Measurements from ENCODE around the gene ADAMTSL1. TPM values are rescaled to one million over a fixed set of nuclear protein-coding genes. Genes with fewer than 3 reads are reported as not detected.
A peak's percentile ranks its signal among the peaks of the same experiment; 100 is the strongest.

Gene ADAMTSL1
- polyA plus RNA-seq, 1 experiment, result 17.2 TPM

DNA sequence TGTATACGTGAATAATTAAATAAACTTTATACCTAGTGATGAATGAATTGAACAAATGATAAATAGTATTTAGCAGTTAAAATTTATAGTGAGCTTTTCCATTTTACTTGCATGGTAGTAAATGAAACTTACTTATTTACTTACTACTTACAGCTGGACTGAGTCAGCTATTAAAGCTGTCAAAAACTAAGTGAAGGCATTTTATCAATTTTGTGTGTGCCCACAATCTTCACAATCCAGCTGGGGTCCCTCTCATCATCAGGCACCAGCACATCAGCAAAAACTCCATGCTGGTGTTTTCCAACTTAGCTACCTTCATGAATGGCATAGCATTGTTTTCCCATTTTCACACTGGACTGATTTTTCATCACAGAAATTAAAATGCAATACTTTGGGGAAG lies 478.0 kb downstream of the ADAMTSL1 start:
- ChIA-PET CTCF (no interaction called here), POLR2A (no interaction called here)
- TF ChIP-seq, protein P1, sequence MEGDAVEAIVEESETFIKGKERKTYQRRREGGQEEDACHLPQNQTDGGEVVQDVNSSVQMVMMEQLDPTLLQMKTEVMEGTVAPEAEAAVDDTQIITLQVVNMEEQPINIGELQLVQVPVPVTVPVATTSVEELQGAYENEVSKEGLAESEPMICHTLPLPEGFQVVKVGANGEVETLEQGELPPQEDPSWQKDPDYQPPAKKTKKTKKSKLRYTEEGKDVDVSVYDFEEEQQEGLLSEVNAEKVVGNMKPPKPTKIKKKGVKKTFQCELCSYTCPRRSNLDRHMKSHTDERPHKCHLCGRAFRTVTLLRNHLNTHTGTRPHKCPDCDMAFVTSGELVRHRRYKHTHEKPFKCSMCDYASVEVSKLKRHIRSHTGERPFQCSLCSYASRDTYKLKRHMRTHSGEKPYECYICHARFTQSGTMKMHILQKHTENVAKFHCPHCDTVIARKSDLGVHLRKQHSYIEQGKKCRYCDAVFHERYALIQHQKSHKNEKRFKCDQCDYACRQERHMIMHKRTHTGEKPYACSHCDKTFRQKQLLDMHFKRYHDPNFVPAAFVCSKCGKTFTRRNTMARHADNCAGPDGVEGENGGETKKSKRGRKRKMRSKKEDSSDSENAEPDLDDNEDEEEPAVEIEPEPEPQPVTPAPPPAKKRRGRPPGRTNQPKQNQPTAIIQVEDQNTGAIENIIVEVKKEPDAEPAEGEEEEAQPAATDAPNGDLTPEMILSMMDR (IDR thresholded peaks at IDR 0.05; ENCODE audit: insufficient read depth, low read depth, low read length), result no peak
- H3K27me3 ChIP-seq (ENCODE audit: control insufficient read depth, insufficient read depth, low read length), result peaks cover 4% of the 10 kb centered on the region; the same call in 1 of the 2 replicates
- no peak for DNase-seq (ENCODE audit: low read depth)
- H3K4me3 ChIP-seq (ENCODE audit: low read depth, low read length), result no peak overlapping the region
- no peaks in the 10 kb centered on the region for H3K36me3 ChIP-seq (ENCODE audit: control insufficient read depth, insufficient read depth, low read length)

DNA sequence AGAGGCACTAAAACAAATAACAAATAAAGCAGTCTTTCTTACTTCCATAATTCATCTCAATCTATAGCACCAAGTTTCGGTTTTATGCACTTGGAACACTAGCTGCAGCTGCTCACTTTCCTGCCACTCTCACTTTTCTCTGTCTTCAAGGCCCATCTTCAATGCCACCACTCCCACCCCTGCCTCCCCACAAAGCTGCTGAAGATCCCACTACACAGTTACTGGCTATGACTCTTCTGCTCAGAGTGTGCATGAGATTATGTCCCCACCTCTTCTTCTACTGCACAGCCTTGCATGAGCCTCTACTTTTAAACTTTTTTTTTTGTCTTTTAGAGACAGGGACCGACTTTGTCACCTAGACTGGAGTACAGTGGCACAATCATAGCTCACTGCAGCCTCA lies 481.7 kb downstream of the ADAMTSL1 start:
- Histone ChIP-seq H3K36me3 (ENCODE audit: control insufficient read depth, insufficient read depth, low read length) (no peaks in the 10 kb centered on the region), H3K4me3 (ENCODE audit: low read depth, low read length) (no peak overlapping the region), H3K27me3 (ENCODE audit: control insufficient read depth, insufficient read depth, low read length) (peaks cover 11% of the 10 kb centered on the region)
- POLR2A ChIA-PET, result no interaction called here
- TF ChIP-seq, protein P1 (IDR thresholded peaks at IDR 0.05; ENCODE audit: insufficient read depth, low read depth, low read length), result no peak
- CTCF ChIA-PET, result interaction anchor here (0.8 kb wide), 1 partner anchor 35 kb away, joined by 3 read pairs; no protein-coding TSS in a partner anchor
- no peak for DNase-seq (ENCODE audit: low read depth)

Small RNA genes lying within 50 kb of the gene (small RNA-seq; reads per million reads assigned to genes)
- 6.7 reads per million, percentile 70 among the genes with 10 or more reads in this experiment for gene MIR3152 (ENCODE audit: insufficient read length, low read depth, low replicate concordance)
